Mucosa of stomach (tissue), 1 donor: ENCODE data around the gene SCN7A.
"Not testable (repeated sequence)": the region's sequence is repeated elsewhere in the genome, so short reads cannot be mapped to it uniquely, and the experiment has no call there.

ENCODE experiments used
- H3K27me3 ChIP-seq: one replicate; pipeline ENCODE4 v1.7.0; 2013; ENCODE audit warnings: mild to moderate bottlenecking, low read length; ENCODE audit not compliant: control insufficient read depth, insufficient read depth
- H3K36me3 ChIP-seq: one replicate; pipeline ENCODE4 v1.7.0; 2013; ENCODE audit warnings: low read length; ENCODE audit not compliant: control insufficient read depth, insufficient read depth
- H3K4me1 ChIP-seq: one replicate; pipeline ENCODE4 v1.7.0; 2013; ENCODE audit warnings: mild to moderate bottlenecking, low read length; ENCODE audit not compliant: control insufficient read depth, insufficient read depth
- H3K4me3 ChIP-seq: one replicate; pipeline ENCODE4 v1.7.0; 2013; ENCODE audit warnings: low read length
- H3K9ac ChIP-seq: one replicate; pipeline ENCODE4 v1.7.0; 2013; ENCODE audit warnings: mild to moderate bottlenecking, low read length, moderate library complexity
- H3K9me3 ChIP-seq: one replicate; pipeline ENCODE4 v1.7.0; 2013; ENCODE audit warnings: mild to moderate bottlenecking, low read length, moderate library complexity; ENCODE audit not compliant: control insufficient read depth
- donor health status: Pancreatic carcinoma.

The SCN7A gene

DNA sequence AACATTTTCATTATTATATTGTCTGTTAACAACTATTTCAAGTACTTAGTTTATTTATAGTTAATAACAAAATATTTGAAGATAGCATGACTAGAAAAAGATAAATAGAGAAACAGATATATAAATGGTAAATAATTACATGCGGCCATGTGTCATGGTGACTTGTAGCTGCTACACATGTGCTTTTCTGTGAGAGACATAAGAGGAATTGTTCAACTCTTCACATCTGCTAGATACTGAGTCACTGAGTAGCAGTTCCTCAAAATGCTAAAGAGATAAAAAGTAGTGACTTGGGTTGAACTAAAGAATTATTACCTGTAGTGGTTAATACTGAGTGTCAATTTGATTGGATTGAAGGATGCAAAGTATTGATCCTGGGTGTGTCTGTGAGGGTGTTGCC is 80.8 kb downstream of the SCN7A start:
- no peak overlapping the region for H3K9ac ChIP-seq
- no peak overlapping the region for H3K4me3 ChIP-seq
- no peaks in the 10 kb centered on the region for H3K9me3 ChIP-seq
- no peaks in the 10 kb centered on the region for H3K36me3 ChIP-seq
- no peaks in the 10 kb centered on the region for H3K4me1 ChIP-seq
- no peaks in the 10 kb centered on the region for H3K27me3 ChIP-seq

DNA sequence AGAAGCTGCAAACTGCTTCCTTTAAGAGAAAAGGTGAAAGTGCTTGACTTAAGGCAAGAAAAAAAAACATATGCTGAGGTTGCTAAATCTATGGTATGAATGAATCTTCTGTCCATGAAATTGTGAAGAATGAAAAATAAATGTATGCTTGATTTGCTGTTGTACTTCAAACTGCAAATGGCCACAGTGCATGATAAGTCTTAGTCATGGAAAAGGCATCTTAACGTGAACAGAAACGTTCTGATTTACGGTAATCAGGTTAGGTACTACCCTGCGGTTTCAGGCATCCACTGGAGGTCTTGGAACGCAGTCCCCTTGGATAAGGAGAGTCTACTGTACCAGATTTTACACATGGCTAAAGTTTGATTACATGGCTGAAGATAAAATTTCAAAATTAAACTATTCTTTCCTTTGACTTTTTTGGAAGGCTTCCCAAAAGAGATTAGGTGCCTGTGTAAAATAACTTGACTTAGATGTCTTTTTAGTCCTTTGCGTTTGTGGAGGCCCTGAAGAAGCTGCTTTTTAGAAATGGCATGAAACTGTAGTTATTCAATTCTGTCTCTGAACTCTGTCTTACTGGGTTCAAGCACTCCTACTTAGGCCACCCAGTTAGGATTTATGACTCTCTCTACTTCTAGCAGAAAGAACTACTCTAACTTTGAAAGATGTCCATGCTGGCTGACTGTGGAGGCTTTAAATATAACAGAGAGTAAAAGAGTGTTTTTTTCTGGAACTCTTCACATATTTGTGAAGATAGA is 82.4 kb downstream of the SCN7A start:
- no peak overlapping the region for H3K9ac ChIP-seq
- no peaks in the 10 kb centered on the region for H3K36me3 ChIP-seq
- no peaks in the 10 kb centered on the region for H3K9me3 ChIP-seq
- no peaks in the 10 kb centered on the region for H3K27me3 ChIP-seq
- no peak overlapping the region for H3K4me3 ChIP-seq
- no peaks in the 10 kb centered on the region for H3K4me1 ChIP-seq

DNA sequence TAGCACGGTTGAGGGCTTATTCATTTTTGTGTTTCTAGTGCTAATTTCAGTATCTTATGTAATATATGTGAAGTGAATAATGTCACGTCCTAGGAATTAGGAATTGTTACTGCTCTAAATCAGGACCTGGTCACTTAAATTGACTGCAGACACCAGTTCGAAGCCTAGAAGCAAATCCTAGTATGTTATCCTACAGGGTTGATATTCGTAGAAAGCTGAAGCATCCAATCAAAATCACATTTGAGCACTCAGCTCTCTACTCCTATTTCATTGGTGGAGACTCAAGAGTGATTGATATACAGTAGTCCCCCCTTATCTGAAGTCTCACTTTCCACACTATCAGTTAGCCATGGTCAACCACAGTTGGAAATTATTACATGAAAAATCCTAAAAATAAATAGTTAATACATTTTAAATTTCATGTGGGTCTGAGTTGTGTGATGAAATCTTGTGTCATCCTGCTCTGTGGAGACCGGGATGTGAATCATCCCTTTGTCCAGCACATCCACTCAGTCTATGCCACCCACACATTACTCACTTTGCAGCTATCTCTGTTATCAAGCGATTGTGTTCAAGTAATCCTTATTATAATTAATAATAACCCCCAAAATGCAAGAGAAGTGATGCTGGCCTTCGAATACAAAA is 83.1 kb downstream of the SCN7A start:
- no peak overlapping the region for H3K9ac ChIP-seq
- no peaks in the 10 kb centered on the region for H3K27me3 ChIP-seq
- no peak overlapping the region for H3K4me3 ChIP-seq
- H3K4me1 ChIP-seq: no peaks in the 10 kb centered on the region
- H3K36me3 ChIP-seq: no peaks in the 10 kb centered on the region
- no peaks in the 10 kb centered on the region for H3K9me3 ChIP-seq

DNA sequence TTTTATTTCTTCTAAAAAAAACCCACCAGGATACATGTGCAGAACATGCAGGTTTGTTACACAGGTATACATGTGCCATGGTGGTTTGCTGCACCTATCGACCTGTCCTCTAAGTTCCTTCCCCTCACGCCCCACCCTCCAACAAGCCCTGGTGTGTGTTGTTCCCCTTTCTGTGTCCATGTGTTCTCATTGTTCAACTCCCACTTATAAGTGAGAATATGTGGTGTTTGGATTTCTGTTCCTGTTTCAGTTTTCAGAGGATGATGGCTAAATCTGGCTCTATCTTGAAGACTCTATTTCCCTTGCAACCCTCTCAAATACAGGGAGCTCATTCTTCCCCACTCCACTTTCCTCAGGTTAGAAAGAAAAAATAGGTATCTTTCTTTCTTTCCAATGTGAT is 86.3 kb downstream of the SCN7A start:
- H3K4me1 ChIP-seq, H3K27me3 ChIP-seq, H3K4me3 ChIP-seq, H3K9ac ChIP-seq, H3K36me3 ChIP-seq, H3K9me3 ChIP-seq: not testable (repeated sequence)

DNA sequence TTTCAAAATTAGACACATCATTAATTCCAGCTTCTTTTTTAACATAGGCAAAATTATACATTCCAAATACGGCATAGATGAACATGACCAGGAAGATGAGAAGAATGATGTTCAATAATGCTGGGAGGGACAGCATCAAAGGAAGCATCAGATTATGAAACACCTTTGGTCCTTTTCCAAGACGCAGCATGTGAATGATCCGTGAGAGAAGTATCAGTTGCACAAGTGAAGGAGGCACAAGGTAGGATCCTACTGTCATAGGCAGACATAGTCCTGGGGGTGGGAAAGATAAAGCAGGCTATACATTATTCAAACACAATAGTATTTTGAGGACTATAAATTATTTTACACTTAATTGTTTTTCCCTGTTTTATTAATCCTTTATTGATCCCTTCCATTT is 87.7 kb downstream of the SCN7A start:
- H3K36me3 ChIP-seq: no peaks in the 10 kb centered on the region
- no peak overlapping the region for H3K9ac ChIP-seq
- H3K27me3 ChIP-seq: no peaks in the 10 kb centered on the region
- no peaks in the 10 kb centered on the region for H3K4me1 ChIP-seq
- no peaks in the 10 kb centered on the region for H3K9me3 ChIP-seq
- H3K4me3 ChIP-seq: no peak overlapping the region

DNA sequence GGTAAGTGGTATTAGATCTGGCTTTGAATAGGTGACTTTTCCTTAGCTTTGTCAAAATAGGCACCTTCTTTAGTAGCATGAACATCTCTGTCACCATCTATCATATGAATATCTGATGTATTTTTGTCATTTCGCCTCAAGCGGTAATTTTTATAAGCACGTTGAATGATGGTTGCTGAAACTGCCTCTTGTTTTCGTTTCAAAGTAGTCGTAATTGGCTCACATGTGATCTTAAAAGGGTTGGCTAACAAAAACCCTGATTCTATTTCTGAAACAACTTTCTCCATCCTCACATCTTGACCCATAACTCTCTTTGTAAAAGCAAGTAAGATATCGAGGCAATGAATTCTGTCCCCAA is 88.5 kb downstream of the SCN7A start:
- no peaks in the 10 kb centered on the region for H3K27me3 ChIP-seq
- H3K9ac ChIP-seq: no peak overlapping the region
- no peak overlapping the region for H3K4me3 ChIP-seq
- no peaks in the 10 kb centered on the region for H3K36me3 ChIP-seq
- no peaks in the 10 kb centered on the region for H3K9me3 ChIP-seq
- H3K4me1 ChIP-seq: no peaks in the 10 kb centered on the region

DNA sequence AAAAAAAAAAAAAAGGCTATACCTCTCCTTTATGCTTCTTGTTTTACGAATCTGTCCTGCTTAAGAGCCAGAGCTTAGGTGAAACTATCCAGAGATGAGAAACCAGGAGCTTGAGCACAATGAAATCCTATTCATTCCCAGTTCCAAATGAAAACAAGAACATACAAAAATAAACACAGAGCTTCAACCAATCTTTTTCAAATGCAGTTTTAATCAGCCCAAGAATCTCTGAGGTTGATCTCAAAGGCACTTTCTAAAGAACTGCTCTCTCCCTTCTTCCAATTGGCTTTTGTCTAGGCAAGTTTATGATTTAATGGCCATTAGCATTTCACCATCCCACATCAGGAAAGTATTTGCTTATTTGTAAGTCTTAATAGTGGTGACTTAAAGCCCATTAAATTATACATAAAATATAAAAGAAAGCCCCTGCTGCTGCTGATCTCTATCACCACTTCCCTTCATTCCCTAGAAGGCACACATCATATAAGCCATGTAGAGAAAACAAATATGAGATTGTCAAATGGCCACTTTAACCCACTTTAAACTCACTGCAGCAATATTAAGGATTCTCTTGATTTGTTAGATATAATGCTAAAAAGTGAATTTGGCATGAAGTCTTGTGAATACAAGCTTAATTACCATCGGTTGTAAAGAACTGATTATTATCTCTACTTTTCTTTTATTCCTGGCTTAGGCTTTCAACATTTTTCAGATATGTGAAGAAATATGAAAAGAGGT is 89.0 kb downstream of the SCN7A start:
- Histone ChIP-seq H3K27me3 (no peaks in the 10 kb centered on the region), H3K9ac (no peak overlapping the region), H3K4me1 (no peaks in the 10 kb centered on the region), H3K9me3 (no peaks in the 10 kb centered on the region), H3K36me3 (no peaks in the 10 kb centered on the region), H3K4me3 (no peak overlapping the region)

DNA sequence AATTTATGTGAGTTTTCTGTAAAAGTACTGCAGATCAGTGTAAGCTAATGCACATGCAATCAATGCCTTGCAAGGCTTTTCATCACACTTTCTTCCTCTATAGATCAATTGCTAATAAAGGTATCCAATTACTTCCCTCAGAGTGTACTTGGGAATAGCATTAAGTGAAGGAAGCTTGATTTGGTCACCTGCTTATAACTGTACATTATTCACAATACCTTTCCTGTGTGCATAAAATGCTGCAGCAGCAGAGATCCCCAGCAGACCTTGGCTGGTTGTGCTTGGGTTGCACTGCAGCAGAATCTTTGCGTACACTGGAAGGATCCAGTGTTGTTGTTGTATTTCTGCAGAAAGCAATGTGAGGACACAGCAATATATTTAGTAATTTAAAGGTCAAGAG is 99.8 kb downstream of the SCN7A start:
- Histone ChIP-seq H3K36me3 (no peaks in the 10 kb centered on the region), H3K9me3 (no peaks in the 10 kb centered on the region), H3K9ac (no peak overlapping the region), H3K27me3 (no peaks in the 10 kb centered on the region), H3K4me3 (no peak overlapping the region), H3K4me1 (no peaks in the 10 kb centered on the region)

DNA sequence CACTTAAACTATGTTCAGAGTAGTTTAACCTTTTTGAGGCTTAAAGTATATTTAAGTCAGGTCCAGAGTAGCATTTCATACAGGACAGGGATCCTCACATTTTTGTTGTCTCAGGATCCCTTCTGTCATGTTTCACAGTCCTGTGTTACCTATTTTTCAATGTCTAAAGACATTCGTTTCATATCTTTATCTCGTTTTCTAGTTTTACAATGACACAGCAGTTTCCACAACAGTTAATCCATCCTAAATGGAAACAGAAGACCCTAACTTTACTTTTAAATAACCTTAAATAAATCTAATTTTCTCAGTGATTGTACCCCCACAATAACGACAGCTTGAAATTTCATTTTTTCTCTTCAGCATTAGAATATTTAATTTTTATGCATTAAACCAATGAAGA is 101.0 kb downstream of the SCN7A start:
- Histone ChIP-seq H3K4me3 (no peak overlapping the region), H3K4me1 (no peaks in the 10 kb centered on the region), H3K27me3 (no peaks in the 10 kb centered on the region), H3K36me3 (no peaks in the 10 kb centered on the region), H3K9ac (no peak overlapping the region), H3K9me3 (no peaks in the 10 kb centered on the region)

DNA sequence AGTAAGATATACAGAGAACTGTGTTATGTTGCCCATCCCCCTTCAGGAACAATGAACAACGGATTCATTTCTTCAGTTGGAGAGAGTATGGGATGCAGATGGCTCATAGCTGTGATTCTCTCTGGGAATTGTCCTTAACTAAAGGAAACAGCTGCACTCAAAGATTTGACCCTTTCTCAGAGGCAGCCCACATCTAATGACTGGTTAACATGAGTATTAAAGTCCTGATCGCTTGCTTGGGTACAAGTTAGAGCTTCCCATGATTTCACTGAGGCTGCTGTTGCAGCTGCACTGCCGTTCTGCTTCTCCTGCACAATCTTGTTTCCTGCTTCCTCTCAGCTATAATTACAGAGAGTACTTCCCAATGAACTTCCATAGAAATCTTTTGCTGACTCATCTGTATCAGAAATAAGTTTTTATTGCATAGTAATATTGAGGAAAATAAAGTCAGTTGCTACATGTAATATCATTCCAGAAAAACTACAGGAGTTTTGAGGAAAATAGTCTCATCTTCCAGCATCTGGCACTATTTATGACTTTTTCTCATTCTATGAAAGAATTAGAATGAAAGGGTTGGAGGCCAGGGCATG is 105.5 kb downstream of the SCN7A start:
- Histone ChIP-seq H3K27me3 (no peaks in the 10 kb centered on the region), H3K4me1 (no peaks in the 10 kb centered on the region), H3K4me3 (no peak overlapping the region), H3K9me3 (no peaks in the 10 kb centered on the region), H3K36me3 (no peaks in the 10 kb centered on the region), H3K9ac (no peak overlapping the region)

DNA sequence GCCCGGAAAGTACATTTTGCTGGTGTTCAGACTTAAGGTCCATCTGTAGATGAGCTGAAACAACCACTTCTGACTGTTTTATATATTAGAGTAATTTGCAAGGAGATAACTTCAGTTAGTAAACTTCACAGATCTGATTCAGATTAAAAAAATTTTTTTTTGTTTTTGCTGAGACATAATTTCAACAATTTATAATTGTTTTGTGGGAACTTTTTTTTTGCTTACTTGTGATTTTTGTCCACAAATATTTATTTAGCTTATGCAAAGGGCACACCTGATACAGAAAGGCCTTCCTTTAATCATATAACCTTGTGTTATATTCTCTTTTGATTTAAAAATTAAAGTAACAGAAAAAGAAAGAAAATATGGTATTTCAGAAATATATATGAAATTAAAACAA is 108.7 kb downstream of the SCN7A start:
- H3K4me1 ChIP-seq: no peaks in the 10 kb centered on the region
- no peak overlapping the region for H3K4me3 ChIP-seq
- H3K9ac ChIP-seq: no peak overlapping the region
- no peaks in the 10 kb centered on the region for H3K36me3 ChIP-seq
- H3K27me3 ChIP-seq: no peaks in the 10 kb centered on the region
- H3K9me3 ChIP-seq: no peaks in the 10 kb centered on the region

DNA sequence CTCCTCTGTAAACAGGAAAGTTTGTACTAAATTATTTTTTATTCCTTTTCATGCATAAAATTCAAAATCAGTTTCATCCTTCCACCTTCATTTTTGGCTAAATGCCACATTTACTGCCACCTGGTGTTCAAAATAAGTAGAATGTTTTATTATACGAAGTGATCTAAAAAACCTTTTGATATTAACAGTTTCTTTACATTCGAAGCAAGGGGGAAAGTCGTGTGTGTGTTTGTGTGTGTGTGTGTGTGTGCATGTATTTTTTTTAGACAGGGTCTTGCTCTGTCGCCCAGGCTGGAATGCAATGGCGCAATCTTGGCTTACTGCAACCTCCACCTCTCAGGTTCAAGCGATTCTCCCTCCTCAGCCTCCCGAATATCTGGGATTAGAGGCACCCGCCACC is 109.3 kb downstream of the SCN7A start:
- no peaks in the 10 kb centered on the region for H3K4me1 ChIP-seq
- H3K36me3 ChIP-seq: no peaks in the 10 kb centered on the region
- no peak overlapping the region for H3K9ac ChIP-seq
- no peaks in the 10 kb centered on the region for H3K9me3 ChIP-seq
- no peak overlapping the region for H3K4me3 ChIP-seq
- H3K27me3 ChIP-seq: no peaks in the 10 kb centered on the region
